ENCODE data around the gene GIT2.
A peak's percentile ranks its signal among the peaks of the same experiment; 100 is the strongest.

GIT2 gene

DNA sequence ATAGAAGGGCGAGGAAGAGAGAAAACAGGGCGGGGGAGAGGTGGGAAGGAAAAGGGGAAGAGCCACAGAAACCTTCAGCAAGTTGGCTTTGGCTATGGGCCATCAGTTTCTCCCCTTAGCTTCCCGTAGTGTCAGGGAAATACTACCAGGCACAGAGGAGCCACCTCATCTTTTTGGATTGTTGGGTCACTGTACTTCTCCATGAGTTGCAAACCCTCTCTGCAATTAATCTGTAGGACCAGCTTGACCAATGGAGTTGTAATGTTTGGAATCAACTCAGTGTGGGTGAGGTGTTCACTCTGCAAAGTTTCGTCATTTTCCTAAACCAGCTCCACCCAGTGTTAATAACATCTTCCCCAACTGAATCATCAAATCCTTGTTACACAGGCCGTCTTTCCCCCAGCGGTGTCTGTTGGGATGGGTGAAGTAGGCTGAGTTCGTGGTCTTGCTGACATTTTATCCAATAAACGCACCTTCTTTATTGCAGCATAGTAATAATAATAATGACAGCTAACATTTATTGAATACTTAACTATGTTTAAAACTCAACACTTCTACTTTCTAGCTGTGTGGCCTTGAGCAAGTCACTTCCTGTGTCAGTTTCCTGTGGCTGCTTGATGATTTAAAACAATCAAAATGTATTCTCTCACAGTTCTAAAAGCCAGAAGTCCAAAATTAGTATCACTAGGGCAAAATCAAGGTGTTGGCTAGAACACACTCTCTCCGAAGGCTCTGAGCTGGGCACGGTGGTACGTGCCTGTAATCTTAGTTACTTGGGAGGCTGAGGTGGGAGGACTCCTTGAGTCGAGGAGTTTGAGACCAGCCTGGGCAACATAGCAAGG, 107.8 kb downstream of the GIT2 start:
- DNase-seq, result no peak

DNA sequence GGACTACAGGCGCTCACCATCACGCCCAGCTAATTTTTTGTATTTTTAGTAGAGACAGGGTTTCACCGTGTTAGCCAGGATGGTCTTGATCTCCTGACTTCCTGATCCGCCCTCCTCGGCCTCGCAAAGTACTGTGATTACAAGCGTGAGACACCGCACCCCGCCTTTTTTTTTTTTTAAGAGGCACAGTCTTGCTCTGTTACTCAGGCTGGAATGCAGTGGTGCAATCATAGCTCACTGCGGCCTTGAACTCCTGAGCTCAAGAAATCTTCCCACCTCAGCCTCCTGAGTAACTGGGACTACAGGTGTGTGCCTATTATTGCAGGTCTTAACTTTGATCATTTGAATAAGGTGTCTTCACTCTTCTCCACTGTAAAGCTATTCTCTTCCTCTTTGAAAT, 110.6 kb downstream of the GIT2 start:
- DNase-seq, result no peak

DNA sequence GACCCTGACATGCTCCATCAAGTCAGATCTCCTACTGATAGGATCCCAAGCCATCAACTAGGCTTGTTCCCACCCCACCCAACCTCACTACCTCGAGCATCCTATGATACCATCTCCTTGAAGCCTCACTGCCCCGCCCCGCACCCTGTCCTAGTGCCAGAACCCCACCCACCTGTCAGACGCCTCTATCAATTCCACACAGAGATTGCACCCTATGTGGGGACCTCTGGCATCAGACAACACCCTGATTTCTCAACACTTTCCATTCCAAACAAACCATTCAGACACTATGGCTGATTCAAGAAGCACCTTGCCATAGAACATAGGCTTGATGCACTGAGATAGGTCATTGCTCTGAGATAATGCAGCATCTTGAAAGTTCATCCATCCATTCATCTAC, 112.7 kb downstream of the GIT2 start:
- DNase-seq, result no peak

DNA sequence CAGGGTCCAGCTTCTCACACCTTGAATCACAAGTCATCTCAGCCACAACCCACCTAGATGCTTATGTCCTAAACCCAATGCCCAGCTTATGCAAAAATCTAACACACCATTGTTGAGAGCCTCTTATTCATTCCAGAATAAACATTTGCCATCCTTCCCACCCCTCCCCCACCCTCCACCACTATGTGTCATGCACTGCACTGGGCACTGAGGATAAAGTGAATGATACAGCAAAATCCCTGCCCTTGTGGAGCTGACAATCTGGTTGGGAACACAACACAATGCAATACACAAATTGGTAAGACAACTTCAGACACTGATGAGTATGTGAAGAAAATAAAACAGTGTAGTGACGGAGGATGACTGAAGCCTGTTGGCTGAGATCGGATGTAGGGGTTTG, 114.4 kb downstream of the GIT2 start:
- no peak for DNase-seq

DNA sequence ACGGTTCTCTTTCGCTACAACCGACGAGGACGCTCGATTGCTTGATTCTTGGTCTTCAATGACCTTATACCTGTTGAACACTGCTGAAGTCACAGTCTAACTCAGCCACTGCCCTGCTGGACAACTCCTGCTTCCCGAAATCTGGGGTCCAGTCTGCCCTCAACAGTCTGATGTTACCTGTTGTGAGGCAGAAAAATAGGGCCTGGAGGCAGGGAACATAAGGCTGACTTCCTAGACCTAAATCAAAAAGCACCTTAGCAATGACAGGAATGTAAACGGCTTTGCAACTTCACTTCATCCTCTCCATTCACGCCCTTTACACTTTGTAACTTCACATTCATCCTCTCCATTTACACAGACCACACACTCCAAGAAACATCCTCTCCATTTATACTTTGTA, 115.2 kb downstream of the GIT2 start:
- DNase-seq, result no peak

DNA sequence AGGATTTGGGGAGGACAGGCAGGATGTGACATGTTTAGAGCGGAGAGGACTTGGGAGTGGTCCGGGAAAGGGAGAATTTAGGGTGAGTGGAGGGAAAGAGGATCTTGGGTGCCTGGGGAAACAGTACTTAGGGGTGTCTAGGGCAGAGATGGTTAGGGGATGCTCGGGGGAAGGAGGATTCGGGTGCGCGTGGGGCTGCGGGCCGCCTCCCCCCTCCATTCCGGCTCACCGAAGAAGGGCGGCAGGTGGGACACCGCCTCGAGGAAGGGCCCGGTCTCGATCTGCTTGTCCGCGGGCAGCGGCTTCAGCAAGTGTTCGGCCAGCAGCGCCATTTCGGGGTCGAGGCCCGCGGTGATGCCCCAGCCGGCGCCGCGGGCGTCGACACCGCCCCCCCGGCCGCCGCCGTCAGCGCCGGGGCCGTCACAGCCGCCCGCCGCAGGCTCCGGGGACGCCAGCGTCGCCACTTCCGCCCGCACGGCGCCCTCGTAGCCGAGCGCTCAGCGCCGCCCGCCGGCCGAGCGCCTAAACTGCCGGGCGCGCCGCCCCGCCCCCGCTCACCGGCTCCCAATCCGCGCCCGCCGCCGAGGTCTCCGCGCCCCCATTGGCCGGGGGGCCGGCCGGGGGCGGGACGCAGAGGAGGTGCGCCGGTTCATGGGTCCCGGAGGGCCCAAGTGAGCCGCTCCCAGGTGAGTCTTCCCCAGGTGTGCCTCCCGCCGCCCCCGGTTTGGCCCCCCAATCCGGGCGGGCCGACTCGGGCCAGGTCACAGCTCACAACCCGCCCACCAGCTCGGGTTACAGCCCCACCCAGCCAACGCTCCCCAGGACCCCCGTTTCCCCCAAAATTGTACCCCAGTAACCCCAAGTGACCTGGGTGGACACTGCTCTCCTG, 115.9 kb downstream of the GIT2 start, which contains the start of gene GLTP:
TSS of gene GLTP (minus strand) at position 499 of the 889 bp plus-strand sequence. CDS start at position 332, 167 bp downstream.
- DNase-seq, result peak; percentile 94

All from RPMI8226 (cell line).